HG02678 (cell line): Measurements from ENCODE around the gene VPS35L.
"Not testable (repeated sequence)": the region's sequence is repeated elsewhere in the genome, so short reads cannot be mapped to it uniquely, and the experiment has no call there.

Experiments
- ATAC-seq: cut with Tn5 transposase; IDR thresholded peaks from one replicate; pipeline ENCODE4 v1.9.1; 2021; ENCODE audit warnings: mild to moderate bottlenecking, moderate library complexity; ENCODE audit not compliant: unreplicated experiment

The VPS35L gene

DNA sequence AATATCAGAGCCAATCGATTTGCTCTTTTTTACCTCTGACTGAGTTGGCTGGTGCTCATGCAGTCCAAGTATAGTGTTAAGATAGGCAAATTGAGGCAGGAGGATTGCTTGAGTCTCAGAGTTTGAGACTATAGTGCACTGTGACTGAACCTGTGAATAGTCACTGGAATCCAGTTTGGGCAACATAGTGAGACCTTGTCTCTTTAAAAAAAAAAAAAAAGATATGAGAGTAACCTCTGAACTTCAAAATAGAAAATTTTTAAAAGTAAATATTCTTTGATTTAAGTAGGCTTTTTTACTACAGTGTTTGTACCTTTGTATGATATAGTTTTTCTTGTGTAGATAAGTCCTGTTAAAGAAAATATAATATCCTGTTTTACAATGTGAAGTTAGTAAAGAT, 28.3 kb upstream of the VPS35L start:
- ATAC-seq, result no peak

- ATAC-seq, result no peak
Measured at GRCh38 chr16:19528666-19529065, 26.8 kb upstream of the VPS35L start.

DNA sequence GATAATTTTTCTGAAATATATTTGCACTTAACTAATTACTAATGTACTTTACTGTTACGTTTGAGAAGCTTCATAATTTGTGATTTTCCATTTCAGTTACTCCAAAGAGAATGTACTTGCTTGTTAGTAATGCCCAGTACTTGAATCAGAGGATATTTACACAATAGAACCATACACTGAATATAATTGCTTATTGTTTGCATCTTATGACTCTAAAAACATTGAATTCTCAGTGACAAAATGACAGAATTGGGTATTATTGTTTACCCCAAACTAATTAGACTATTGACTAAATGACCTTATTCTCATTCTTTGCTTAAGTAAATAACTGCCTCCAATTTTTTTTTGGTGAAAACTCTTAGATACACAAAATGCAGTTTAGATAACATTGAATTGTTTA, 22.9 kb upstream of the VPS35L start:
- no peak for ATAC-seq

DNA sequence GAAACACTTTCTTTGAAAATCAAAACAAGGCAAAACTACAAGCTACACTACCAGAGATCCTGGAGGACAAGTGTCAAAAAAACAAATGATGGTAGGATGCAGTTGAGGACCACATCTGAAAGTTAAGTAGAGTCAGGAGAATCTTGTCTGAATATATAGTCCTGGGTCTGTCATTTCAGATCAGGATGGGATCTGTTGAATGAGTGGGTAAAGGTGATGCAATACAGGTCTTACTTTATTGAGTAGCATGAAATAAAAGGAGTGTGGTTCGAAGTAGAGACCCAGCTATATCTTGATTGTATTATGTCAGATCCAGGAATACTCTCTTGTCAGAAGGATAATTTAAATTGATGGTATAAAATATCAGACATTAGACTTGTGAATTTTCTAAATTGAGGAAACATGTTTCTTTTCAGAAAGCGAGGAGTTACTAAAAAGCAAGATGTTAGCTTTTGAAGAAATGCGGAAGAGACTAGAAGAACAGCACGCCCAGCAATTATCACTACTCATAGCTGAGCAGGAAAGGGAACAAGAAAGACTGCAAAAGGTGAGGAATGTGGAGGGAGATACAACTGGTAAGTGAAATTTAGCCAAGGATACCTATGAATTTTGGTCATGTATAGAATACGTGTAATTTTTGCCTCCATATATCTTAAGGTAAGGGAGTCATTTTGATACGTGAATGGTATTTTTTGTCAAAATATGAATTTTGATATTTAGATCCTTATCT, 15.1 kb upstream of the VPS35L start:
- no peak for ATAC-seq

DNA sequence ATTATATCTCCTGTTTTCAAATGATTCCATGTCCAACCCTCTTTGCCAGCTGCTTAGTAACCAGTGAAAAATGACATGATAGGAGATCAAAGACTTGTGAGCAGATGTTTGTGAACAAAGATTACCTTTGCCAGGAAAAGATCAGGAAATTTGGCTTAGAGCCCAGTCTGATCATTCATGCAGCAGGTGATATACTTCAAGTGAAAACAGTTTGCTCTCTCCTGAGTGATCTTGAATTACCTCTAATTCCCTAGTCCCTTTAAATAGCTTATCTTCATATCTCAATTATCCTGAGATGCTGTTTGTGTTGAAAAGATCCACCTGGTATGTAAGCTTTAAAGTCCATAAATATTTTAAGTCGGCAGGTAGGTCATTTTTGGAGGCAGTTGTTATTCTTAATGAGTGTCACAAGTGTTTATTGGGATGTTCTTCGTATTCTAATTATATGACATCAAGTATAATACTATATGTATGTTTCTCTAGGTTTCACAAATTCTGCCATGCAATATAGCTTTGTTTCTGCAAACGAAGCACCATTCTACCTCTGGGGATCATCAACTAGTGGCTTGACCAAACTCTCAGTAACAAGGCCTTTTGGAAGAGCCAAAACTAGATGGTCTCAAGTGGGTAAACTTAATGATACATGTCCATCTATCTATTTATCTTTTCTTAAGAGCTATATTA, 13.2 kb upstream of the VPS35L start:
- ATAC-seq, result no peak

GRCh38 chr16:19543278-19543996, 12.1 kb upstream of the VPS35L start:
- not testable (repeated sequence) for ATAC-seq

DNA sequence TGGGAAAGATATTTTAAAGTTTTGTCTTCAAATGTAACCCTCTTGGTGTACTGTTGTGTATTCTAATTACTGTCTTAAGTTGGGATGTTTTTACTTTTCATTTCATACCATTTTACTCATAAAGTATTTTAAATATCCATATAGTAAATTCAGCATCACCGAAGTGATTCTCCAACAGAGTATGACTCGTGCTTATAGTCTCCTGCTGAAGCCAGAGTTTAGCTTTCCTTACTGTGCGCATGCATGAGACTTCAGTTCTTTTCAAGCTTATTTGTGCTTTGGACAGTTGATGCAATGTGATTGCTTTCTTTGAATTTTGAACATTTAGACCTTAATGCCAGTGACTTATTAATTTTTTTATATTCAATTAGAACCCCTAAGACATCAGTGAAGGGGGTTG, 7.4 kb upstream of the VPS35L start:
- no peak for ATAC-seq

GRCh38 chr16:19549673-19550072, 5.8 kb upstream of the VPS35L start:
- no peak for ATAC-seq

GRCh38 chr16:19555938-19556771, 652 bp downstream of the VPS35L start:
- no peak for ATAC-seq

GRCh38 chr16:19559242-19559910, 3.9 kb downstream of the VPS35L start:
- no peak for ATAC-seq

DNA sequence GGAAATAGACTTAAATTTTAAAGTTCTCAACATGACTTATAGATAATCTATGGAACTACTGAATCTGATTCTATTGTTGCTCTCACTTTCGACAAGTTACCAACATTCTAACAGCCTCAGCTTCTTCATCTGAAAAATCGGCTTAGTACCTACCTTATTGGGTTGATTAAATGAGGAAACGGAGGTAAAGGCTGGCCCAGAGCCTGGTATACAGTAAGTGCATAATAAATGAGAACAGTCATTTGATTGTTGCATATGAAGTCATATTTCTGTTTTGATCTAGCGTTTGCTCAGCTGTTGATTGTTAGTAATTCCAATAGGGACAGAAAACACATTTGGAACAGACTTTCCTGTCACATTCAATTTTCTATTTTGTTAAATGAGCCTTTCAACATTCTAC, 4.6 kb downstream of the VPS35L start:
- ATAC-seq, result no peak

- no peak for ATAC-seq
Measured at GRCh38 chr16:19563377-19563776, 7.9 kb downstream of the VPS35L start.

DNA sequence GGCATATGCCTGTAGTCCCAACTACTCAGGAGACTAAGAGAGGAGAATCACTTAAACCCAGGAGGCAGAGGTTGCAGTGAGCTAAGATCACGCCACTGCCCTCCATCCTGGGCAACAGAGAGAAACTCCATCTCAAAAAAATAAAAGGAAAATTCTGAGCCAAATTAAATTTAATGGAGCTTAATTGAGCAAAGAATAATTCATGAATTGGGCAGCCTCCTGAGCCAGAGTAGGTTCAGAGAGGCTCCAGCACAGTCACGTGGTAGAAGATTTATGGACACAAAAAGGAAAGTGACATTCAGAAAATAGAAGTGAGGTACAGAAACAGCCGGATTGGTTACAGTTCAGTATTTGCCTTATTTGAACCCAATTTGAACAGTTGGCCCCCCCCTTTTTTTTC, 10.9 kb downstream of the VPS35L start:
- no peak for ATAC-seq

GRCh38 chr16:19567560-19567959, 12.1 kb downstream of the VPS35L start:
- no peak for ATAC-seq

DNA sequence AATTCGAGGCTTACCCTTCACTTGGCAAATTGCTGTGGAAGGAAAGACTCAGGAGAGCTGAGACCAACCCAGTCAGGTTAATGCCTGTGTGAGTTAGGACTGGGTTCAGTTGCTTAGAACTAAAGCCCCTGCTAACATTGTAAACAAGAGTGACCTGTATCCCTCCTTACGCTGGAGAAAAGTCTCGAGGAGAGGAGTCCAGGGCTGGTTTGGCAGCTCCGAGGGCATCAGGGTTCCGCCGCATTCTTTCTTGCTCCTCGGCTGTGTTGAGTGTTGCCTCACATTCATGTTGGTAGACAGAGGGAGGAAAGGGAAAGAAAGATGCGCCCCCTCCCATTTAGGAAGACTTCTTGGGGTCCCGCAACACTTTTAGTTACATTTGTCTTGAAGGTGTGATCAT, 18.5 kb downstream of the VPS35L start:
- ATAC-seq, result no peak

DNA sequence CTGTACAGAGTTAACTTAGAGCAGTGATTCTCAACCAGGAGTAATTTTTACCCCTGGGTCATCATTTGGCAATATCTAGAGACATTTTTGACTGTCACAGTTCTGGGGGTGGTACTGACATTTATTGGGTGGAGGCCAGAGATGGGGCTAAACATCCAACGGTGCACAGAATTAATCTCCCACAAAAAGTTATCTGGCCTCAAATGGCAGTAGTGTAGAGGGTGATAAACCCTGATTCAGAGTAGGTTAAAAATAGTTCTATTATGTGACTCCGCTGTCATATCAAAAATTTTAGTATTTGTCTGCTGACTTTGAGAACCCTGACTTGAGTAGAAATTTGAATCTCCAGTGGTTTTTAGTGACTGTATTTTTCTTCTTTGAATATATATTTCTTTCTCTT, 19.1 kb downstream of the VPS35L start:
- ATAC-seq, result no peak

DNA sequence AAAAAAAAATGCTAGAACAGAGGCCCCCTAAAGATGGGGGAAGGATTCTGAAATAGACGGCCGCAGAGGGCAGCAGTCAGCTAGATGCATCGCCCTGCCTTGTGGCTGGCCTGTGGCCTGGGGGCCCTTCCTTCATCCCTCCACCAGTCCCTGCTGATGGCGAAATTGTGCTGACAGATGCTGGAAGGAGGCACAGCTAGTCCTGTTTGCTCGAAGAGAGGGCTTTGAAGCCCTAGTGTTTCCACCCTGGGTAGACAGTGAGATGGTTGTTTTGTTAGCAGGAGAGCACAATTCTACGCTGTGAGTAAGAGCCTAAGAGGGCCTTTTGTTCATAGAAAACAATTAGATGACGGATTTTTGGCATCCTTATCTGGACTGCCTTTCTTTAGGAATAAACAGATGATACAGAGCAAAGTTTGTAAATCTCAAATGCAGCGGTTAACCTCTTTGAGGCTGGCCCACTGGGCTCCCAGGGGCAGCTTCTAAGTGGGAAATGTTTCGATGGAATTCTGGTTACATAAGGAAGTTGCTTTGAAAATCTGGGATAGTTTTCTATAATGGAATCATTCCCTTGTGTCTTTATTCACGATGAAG, 23.0 kb downstream of the VPS35L start:
- no peak for ATAC-seq

DNA sequence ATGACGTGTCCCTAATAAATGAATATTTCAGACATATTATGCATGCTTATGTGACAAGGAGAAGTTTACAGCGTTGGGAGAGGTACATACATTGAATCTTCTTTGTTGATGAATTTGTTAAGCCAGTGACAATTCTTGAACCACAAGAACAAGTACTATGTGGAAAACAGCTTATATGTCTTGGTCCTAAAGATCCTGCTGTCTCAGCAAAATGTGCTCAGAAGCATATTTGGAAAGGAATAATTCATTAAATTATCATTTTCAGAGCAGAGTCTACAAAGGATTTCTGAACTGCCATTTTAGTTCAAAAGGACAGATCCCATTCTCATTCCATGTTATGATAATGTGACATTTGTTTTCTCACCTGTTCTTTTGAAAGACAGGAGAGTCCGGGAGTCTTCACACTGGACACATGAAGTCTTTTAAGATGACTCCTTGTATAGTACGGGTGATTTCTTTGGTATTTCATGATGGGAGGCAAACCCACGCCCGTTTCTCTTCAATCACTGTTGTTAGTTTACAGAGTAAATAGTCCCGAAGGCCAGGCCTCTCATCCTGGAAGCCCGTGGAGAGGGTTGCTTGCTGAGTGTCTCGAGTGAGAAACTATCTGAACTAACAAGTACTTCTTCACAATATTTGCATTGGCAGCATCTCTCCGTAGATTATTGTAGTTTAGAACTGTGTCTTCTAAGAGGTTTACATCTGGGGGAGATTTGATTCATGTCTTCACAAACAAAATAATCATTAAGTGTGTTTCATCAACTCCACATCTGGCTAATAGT, 26.7 kb downstream of the VPS35L start:
- no peak for ATAC-seq

DNA sequence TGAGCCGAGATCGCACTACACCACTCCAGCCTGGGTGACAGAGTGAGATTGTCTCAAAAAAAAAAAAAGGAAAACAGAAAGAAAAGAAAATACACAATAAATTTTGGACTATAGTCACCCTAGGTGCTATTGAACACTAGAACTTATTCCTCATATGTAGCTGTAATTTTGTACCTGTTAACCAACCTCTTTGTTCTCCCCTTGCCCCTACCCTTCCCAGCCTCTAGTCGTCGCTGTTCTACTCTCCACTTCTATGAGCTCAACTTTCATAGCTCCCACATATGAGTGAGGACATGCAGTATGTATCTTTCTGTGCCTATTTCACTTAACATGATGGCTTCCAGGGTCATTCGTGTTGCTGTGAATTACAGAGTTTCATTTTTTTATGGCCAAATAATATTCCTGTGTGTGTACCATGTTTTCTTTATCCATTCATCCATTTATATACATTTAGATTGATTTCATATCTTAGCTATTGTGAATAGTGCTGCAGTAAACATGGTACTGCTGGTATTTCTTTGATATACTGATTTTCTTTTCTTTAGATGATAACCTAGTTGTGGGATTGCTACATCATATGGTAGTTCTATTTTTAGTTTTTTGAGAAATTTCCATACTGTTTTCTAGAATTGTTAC, 28.3 kb downstream of the VPS35L start:
- ATAC-seq, result no peak
